Measurements from ENCODE around the gene RGMA.
"Not testable (repeated sequence)": the region's sequence is repeated elsewhere in the genome, so short reads cannot be mapped to it uniquely, and the experiment has no call there.

The RGMA gene

GRCh38 chr15:93066834-93067648 lies 22.0 kb downstream of the RGMA start:
- DNase-seq (ENCODE audit: low spot score): no peak

DNA sequence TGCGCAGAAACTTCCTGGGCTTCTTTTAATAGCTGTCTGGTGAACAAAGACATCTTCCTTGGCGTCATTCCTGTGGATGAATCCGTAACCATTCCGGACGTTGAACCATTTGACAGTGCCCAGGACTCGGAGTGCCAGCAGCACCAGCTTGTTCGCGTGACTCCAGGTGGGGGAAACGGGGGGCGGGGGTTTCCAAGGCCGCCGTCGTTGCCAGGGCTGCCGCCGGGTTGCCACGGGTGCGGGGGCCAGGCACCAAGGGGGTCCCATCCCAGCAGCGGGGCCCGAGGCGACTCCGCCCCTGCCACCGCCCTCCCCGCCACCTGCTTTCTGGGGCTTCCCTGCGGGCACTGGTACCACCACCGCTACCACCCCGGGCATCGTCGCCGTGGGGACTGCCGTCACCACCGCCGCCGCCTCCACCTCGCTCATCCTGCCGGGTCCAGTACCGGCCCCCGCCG lies 22.8 kb downstream of the RGMA start:
- DNase-seq (ENCODE audit: low spot score): no peak

DNA sequence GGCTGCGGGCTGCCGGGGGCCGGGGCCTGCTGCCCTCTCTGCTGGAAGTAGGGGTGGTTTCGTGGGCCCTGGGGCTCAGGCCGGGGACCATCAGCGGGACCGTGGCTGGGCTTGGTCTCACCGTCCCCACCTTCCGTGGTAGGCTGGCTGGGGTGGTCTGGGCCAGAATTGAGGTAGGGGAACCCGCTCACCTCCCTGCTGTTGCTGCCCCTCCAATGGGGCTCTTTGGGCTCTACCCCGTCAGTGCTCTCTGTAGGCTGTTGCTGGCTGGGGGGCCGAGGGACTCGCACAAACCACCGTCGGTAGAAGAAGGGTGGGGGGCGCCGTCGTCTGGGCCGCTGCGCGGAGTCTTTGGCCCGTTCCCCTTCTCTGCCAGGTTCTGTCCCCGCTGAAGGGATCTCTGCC lies 23.4 kb downstream of the RGMA start:
- no peak for DNase-seq (ENCODE audit: low spot score)

- no peak for DNase-seq (ENCODE audit: low spot score)
Measured at GRCh38 chr15:93063796-93064690, 25.0 kb downstream of the RGMA start.

DNA sequence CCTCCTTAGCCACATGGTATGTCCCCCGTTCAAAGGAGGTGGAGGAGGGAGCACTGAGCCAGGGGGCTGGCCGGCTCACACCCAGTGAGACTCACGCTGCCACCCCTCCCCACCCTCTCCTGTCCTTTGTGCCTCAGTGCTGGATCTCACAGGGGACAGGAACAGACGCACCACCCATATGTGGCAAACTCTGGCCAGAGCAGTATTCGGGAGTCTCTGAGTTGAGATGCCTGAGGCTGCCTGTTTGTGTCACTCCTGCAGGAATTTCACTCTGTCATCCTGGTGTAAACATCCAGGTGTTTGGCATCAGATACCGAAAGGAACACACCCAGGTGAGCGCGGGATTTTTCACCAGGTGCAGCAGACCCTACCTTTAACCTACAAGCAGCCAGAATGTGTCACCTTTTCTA lies 25.7 kb downstream of the RGMA start:
- no peak for DNase-seq (ENCODE audit: low spot score)

DNA sequence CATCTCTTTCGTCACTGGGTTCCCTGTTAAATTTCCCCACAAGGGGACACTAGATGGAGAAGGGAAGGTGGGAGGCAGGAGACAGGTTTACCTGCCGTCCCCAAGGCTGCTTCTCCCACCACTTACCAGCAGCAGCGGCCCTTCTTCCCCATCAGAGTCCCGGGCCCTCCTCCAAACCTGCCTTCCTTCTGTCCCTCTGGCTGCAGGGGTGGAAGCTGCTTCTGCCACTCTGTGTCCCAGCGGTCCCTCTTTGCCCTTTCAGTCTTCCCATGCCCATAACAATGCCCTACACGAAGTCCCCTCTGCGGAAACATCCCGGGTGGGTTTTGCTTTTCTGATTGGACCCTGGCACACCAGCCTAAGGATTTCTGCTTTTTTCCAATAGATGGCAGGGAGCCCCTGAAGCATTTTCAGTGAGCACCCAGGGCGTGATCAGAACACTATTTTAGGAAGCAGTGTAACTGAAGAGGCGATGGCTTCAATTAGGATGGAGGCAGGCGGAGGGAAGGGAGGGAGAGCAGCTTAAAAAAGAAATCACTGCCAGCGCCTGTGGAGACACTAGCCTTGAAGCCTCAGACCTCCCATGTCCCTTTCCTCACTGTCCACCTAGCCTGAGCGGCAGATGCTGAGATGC lies 26.3 kb downstream of the RGMA start:
- DNase-seq (ENCODE audit: low spot score): not testable (repeated sequence)

DNA sequence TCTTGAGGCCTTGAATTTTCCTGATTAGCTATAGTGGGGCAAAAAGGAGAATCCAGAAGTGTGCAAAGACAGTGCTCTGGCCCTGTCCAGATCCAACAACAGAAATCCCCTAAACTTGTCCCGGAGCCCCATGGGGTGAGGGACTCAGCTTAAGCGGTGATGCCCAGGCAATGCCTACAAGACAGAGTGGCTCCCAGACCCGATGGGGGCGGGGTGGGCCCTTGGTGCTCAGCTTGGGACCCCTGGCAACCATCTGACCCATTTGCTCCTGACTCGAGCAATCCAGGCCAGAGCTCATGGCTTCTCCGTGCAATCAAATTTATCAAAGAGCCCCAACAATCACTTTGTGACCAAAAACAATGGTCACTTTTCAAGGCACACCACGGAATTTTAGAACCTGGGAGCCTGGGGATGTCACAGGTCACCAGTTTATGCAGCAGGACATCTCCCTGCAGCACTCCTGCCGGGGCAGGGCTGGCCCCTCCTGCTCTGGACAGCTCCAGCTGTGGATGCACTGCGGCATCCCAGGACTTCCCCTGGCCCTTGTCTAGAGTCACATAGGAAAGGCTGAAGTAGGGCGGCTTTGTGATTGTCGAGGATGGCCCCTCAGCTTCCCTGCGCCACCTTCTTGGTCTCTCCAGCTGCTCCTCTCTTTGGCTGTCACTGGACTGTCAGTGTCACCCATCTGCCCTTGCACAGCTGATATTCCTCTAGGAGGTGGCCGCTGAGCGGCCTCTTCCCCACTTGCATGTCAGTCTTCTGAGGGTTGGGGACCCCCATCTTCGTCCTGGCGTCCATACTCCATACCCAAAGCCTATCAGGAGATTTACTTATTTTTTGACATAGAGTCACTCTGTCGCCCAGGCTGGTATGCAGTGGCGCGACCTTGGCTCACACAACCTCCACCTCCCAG lies 28.4 kb downstream of the RGMA start:
- no peak for DNase-seq (ENCODE audit: low spot score)

GRCh38 chr15:93059442-93059841 lies 29.6 kb downstream of the RGMA start:
- DNase-seq (ENCODE audit: low spot score): no peak

DNA sequence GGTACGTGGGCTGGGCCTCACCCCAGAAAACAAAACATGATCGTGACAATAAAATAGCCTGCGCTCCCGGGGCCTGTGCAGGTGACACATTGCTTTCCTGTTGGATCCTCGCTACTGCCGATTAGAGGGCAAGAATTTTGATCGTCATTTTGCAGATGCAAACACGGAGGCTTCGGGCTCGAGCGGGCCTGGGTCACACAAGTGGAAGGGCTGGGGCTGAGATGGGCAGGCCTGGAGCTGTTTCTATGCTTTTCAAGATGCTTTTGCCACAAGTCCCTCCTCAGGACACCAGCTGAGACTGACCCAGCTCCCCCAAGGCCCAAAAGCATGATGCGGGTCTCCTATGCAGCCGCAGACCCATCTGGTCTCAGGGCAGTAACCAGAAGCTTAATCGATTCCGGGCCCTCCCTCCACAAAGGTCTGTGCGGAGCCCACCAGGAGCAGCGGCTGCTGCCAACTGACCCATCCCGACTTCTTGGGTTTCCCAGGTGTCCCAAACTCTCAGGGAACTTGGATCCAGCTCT lies 30.0 kb downstream of the RGMA start:
- DNase-seq (ENCODE audit: low spot score): no peak

DNA sequence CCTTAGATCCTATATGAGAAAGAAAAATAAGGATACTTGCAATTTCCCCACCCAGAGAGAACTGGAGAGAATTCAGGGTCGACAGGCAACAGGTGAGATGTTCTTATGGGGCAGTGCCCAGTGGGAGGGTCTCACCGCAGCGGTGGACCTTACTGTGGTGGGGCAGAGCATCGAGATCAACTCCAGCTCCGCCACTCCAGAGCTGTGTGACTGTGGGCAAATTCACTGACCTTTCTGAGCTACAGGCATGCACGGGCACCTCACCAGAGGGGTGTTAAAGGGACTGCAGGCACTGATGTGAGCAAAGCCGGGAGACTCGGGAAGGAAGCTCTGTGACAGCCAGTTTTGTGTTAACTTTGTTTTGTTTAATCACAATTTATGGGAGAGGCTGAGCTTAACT lies 30.9 kb downstream of the RGMA start:
- DNase-seq (ENCODE audit: low spot score): no peak

GRCh38 chr15:93057618-93058017 lies 31.4 kb downstream of the RGMA start:
- no peak for DNase-seq (ENCODE audit: low spot score)

DNA sequence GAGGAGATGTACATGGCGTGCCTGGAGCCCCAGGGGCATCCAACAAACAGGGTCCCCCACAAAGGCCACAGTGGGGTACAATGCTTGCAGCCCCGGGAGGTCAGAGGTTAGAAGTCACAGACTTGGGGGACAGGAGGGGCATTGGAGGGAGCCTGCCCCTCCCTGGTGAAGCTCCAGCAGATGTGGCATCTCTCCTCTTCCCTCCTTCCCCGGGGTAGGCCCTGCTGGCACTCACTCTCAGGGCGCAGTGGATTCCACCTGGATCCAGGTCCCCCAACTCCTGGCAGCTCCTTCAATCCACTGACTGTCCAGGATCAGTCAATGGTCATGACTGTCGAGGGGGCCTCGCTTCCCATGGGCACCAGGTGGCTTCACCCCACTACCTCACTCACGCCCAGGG lies 32.2 kb downstream of the RGMA start:
- no peak for DNase-seq (ENCODE audit: low spot score)

DNA sequence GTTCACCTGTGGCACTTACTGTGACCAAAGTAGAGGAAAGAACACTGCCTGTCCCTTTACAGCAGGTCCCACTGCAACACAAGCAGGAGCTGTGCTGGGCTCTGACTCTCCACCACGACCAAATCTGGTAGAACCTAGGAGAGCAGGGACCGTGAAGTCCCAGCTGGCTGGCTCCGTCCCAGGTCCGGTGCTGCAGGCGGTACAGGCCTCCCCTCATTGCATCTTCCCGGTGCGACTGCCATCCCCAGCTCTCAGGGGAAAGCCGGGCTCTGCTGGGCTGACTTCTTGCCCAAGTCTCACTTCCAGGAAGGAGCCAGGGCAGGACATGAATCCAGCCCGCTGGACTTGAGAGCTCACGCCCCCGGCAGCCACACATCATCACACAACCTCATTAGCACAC lies 33.8 kb downstream of the RGMA start:
- no peak for DNase-seq (ENCODE audit: low spot score)

DNA sequence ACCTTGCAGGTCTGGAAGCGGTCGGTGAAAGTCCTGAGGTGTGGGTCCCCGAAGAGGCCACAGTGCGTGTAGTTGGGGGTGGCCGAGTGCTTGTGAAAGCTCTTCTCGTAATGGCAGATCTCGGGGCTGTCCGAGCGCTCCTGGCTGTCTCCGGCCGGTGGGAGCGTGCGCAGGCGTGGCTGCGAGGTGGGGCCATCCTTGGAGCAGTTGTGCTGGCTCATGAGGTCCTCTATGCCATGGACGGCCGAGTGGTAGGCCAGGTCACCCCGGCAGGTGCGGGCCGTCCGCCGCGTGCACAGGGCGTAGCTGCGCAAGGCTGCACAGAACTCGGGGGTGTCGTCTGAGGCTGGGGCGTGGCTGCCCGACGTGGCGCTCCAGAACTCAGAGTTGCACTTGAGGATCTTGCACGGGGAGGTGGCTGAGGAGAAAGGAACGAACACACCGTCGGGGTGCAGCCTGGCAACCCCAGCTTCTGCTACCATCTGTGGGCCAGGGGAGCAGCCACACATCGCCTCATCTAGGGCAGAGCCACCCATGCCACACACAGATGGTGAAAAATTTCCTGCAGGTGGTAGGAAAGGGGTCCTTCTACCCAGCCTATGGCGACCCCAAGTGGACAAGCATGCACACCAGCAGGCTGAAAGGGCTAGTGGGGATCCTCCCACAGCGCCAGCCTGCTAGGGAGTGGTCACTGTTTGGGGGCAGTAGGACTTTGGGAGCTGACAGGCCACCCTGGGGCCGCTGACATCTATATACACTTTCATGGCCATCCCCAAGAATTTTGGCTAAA lies 36.7 kb downstream of the RGMA start:
- DNase-seq (ENCODE audit: low spot score): no peak

- no peak for DNase-seq (ENCODE audit: low spot score)
Measured at GRCh38 chr15:93051236-93052089, 37.5 kb downstream of the RGMA start.

DNA sequence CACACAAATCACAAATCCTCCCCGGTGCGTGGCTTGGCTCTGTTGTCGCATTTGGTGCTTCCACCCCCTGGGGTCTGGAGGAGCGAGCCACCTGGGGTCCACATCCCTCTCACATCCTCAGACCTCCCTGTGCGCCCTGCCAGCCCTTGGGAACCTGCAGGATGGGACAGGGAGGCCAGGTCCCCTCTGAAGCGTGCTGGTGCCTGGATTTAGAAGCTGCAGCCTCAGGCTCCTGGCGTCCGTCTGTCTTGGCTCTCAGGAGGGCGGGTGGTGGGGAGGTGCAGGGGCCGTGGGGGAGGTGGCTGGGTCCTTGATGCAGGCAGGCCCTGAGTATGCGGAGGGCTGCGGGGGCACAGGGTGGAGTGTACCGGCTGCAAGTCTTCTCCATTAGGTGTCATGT lies 38.4 kb downstream of the RGMA start:
- no peak for DNase-seq (ENCODE audit: low spot score)

- no peak for DNase-seq (ENCODE audit: low spot score)
Measured at GRCh38 chr15:93049914-93050578, 39.0 kb downstream of the RGMA start.

DNA sequence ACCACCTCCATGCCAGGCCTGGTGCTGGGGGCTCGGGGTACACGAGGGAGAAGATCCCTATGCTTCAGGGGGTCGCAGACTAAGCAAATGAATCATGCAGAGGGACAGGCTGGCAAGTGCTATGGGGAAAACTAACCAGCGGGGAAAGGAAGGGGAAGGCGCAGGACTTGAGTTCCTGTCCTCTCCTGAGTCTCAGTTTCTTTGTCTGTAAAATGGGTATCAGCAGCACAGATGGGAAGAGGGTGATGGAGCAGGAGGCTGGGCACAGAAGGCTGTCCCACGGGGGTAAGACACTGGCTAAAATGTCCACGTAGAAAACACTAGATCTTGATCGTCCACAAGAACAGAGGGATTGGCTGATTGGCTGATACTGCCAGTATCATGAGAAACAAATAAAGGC lies 39.8 kb downstream of the RGMA start:
- no peak for DNase-seq (ENCODE audit: low spot score)

- no peak for DNase-seq (ENCODE audit: low spot score)
Measured at GRCh38 chr15:93048759-93049161, 40.3 kb downstream of the RGMA start.

All from CD4-positive, alpha-beta T cell treated with Interleukin-6 at 100 ng/mL for 8 hours (primary cell).